Transverse colon (tissue), 3 donors: ENCODE data around the gene OGFR.

Experiments
- POLR2A ChIP-seq: fragments of 450-650 bp; IDR thresholded peaks from one replicate; pipeline ENCODE4 v1.6.1; 2016; ENCODE audit warnings: antibody characterized with exemption, mild to moderate bottlenecking, moderate library complexity
- TF ChIP-seq, protein P1 (sequence below), 5 experiments: fragments of 200-600 bp in 3 of 5; fragments of 450-650 bp in 2 of 5; sonication (generic) in 3 of 5; IDR thresholded peaks; 1 replicate in 2 of 5; 2 replicates in 3 of 5; pipeline ENCODE4 v1.5.1; 2016 to 2017; ENCODE audit warnings: antibody characterized with exemption in 5 of 5, inconsistent platforms in 3 of 5, mild to moderate bottlenecking in 2 of 5, moderate library complexity in 1 of 5

GRCh38 chr20:62822239-62822787 lies 17.7 kb downstream of the OGFR start:
- TF ChIP-seq POLR2A: no peak
- TF ChIP-seq, protein P1, sequence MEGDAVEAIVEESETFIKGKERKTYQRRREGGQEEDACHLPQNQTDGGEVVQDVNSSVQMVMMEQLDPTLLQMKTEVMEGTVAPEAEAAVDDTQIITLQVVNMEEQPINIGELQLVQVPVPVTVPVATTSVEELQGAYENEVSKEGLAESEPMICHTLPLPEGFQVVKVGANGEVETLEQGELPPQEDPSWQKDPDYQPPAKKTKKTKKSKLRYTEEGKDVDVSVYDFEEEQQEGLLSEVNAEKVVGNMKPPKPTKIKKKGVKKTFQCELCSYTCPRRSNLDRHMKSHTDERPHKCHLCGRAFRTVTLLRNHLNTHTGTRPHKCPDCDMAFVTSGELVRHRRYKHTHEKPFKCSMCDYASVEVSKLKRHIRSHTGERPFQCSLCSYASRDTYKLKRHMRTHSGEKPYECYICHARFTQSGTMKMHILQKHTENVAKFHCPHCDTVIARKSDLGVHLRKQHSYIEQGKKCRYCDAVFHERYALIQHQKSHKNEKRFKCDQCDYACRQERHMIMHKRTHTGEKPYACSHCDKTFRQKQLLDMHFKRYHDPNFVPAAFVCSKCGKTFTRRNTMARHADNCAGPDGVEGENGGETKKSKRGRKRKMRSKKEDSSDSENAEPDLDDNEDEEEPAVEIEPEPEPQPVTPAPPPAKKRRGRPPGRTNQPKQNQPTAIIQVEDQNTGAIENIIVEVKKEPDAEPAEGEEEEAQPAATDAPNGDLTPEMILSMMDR (IDR thresholded peaks at IDR 0.05): no peak
